GM21515 (cell line): ENCODE data around the gene DUSP7.

ENCODE experiments used
- ATAC-seq: cut with Tn5 transposase; IDR thresholded peaks from one replicate; pipeline ENCODE4 v1.9.1; 2021; ENCODE audit not compliant: unreplicated experiment

The DUSP7 gene, protein sequence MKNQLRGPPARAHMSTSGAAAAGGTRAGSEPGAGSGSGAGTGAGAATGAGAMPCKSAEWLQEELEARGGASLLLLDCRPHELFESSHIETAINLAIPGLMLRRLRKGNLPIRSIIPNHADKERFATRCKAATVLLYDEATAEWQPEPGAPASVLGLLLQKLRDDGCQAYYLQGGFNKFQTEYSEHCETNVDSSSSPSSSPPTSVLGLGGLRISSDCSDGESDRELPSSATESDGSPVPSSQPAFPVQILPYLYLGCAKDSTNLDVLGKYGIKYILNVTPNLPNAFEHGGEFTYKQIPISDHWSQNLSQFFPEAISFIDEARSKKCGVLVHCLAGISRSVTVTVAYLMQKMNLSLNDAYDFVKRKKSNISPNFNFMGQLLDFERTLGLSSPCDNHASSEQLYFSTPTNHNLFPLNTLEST

DNA sequence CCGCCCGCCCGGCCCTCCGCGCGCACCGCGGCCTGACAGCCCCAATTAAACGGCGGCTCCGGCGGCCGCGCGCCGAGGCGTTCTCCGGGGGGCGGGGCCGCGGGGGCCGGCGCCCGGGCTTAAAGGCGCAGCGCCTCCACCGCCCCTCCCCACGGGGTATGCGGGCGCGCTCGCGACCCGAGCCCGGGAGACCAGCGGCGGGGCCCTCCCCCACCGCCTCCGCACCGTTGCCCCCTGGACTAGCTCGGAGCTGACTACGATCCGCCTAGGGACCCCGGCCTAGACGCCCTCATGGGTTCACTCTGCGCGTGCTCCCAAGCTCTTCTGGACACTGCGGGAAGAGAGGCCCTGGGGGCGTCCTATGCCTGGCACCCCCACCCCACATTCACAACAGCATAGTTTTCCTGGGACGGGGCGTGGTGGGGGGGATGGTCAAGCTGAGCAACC lies at the start of gene DUSP7:
Gene DUSP7, minus strand, starts transcription at position 51 of the 447 bp plus-strand sequence. CDS start 205 bp downstream, outside the sequence.
- ATAC-seq = peak; percentile 33

DNA sequence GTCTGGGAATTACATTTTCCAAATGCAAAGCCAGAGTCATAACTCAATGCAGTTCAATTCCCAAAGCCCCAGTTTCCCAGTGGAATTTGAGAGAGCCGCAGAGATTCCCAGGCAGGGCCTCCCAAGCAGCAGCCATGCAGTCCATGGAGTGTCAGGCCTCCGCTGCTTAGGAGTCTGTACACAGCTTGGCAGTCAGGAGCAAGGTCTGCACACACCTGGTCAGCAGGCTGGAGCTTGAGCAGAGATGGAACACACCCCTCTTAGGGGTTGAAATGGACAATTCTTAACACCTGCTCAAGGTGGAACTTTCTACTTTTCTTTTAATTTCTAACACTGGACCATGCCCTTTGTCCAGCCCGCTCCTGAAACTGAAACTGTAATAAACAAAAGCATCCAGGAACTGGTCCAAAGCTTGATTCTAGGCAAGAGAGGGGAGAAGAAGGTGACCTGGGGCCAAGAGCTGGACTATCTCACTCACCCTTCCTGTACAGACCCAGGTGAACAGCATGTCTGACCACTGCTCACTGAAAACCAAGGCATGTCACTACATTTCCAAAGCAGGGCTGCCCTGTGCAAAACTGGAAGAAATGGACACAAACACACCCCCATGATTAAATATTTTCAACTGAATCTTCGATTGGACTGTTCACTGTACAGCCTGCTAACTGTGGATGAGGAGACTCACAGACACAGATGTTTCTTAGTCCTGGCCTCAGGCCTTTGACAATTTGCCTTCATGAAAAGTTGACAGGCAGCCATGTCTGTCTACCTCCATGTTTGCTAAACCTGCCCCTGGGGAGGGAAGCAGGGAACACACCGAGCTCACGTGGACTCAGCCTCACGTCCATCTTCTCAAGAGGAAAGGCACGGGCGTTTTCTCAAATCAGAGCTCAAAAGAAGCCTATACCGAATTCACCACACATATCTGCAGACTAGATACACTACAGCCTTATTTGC lies 48.6 kb upstream of the DUSP7 start:
- no peak for ATAC-seq

DNA sequence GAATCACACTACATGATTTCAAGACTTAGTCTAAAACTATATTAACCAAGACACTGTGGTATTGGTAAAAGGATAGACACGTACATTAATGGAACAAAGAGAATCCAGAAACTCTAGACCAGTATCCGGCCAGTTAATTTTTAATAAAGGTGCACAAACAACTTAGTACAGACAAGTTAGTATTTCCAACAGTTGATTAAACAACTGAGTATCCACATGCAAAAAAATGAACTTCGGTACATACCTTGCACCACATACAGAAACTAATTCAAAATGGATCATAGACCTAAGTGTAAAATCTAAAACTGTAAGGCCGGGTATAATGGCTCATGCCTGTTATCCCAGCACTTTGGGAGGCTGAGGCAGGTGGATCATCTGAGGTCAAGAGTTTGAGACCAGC lies 46.6 kb upstream of the DUSP7 start:
- no peak for ATAC-seq

DNA sequence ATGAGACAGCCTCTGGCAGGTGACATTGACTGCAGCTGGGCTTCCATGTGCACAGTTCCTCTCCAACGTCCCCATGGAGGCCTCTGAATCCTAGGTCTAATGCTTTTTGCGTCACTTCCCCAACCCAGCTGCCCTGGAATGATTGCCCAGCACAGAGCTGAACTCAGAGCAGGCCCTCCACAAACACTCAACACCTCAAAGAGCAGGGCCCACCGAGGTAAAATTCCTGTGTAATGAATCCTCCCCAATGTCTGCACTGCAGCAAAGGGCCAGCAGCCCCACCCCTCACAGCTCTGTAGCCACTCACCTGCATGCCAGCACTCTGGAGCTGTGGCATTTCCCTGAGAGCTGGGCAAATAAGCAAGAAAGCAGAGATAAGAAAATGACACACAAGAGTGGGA lies 42.6 kb upstream of the DUSP7 start:
- ATAC-seq = no peak

DNA sequence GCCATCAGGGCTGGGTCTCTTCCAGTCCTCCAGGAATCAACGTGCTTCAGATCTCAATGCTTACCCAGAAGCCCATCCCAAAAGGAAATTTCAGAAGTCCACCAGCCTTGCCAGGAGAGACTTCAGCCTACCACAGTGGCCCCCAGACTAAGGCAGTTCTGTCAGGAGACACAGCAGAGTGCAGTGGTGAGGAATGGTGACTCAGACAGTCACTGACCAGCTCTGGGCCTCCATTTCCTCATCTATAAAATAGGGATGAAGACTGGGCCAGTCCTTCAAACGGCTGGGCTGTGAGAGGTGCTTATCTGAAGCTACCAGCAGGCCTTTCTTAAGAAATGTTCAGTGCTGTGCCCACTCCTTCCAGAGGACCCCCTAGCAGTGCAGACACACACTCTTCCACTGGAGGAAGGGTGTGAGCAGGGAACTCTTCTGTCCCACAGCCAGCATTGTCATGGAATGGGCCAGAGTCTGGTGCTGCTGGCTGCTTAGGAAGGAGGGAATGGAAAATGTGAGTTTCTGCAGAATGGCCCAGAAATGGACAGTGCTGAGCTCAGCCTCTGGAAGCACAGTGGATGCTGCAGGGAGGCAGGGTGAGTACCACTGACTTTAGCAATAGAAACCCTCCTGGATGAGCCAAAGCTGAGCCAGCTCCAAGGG lies 41.6 kb upstream of the DUSP7 start:
- no peak for ATAC-seq

DNA sequence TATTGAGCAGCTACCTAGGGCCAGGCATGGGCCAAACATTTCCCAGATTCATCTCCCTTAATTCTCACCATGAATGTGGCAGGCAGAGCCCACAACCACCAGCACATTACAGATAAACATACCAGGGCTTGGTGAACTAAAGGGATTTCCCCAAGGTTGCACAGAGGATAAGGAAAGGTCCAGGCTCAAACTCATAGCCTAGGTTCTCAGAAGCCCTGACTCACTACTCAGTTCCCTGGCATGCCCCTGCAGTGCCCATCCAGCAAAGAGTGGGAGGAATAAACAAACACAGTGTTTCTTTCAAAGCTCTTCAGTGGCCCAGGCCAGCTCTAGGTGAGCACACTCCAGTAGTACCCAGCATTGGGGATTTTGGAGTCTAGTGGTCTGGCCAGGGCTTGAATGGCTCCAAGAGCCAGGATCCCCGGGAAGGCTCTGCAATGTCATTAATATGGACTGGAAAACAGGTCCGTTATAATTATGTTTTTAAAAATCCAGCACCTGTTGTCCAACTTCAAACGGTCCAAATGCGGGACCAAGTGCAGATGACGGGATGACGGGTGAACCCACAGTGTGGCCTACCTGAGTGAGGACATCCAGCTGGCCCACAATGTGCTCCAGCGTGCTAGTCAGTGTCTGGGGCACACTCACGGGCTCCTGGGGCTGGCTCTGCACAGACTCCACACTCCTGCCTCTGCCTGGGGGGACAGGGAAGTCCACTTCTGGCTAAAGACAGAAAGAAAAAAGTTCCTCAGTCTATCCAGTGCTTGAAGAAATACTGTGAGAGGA lies 39.8 kb upstream of the DUSP7 start:
- no peak for ATAC-seq

DNA sequence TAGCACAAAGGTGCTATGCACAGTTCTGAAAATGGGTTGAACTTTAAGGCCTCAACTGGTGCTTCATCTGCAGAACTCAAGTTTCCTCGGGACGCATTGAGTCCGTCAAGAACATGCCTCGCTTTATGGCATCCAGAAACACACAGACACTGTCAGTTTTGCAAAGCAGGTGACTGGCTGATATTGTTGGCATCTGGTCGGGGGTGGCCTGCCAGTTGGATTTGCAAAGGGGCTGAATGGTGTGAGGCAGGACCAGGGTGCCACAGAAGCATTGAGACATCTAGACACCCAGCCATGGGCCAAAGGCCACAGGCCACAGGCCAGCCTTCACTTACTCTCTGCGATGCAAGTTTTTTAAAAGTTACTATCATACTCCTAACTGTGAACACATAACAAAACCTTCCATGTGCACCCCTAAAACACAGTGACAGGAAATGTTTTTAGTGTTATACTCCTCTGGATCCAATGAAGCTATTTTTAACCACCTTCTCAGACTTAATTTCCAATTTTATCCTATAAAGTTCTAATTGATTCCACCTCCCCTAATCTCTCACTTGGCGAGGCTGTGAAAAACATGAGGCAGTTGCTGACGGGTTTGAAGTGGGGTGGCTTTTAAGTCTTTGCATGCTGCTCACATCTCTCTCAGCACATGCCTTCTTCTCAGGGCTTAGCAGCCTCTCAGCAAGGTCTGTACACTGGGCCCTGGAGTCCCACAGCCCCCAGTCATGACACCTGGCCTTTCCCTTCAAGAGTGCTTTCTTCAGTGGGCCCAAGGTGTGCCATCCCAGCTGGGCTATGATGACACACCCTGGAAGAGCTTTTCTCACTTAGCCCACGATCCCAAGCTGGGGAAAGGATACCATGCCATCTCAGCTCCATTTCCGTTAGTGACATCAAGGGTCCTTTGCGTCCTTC lies 38.5 kb upstream of the DUSP7 start:
- ATAC-seq = no peak

DNA sequence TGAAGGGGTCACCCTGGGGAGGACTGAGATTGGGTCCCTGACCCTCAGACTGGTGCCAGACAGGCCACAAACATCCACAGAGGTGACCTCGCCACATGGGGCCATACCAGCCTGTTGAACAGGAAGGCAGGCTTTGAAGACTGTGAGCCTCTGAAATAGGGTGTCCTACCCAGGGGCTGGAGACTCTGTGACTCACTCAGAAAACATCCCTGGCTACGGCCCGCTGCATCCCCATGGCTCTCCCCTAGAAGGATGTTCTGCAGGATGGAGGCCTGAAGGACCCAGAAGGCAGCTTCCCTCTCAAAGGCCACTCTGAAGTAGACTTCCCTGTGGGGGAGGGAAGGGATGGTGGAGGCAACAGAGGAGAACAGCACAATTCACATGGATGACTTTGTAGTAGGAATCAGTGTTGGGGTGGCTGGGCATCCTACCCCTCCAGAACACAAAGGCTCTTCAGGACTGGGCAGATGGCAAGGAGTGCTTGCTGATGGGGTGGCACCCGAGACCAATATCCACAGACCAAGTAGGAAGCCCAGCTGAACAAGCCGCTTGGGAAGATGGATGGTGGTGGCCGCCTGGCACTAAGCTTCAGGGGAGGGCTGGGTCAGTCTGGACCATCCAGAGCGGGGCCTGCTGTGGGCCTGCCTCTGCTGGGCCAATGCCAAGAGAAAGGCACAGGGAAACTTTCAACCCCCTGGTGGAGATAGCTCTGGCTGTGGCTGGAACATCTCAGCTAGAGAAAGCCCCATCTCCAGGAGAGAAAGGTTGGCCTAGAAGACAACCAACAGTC lies 37.6 kb upstream of the DUSP7 start:
- ATAC-seq = no peak

DNA sequence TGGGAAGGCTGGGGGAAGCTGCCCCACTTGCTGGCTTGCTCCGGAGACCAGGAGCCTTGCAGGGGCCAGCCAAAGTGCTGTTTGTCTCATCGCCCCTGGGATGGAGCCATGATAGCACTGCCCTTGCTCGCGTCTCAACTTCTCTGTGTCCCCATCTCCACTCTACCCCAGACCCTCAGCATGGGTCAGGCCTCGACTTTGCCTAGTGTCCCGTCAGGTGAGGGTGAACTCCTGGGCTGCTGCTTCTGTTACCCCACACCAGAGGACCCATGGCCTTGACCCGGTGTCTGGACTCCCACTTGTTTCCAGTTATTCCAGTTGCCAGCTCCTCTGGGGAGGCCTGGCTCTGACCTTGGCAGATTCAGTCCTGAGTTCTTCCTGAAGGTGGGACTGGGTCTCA lies 36.5 kb upstream of the DUSP7 start:
- no peak for ATAC-seq

DNA sequence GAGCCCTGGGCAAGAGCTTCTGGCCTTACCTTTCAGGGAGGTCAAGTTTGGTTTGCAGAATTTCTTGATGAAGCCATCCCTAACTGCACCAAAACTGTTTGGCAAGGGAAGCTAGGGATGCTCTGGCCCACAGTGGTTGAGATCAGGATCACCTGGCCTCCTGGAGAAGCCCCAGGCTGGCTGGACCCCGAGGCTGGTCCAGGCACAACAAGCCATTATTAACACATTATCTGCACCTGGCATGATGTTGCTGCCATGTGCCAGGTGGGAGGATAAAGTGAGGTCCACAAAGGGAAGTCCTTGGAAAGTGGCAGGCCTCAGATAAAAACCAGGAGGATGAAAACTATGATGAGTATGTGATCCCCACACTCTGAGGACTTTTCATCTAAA lies 35.9 kb upstream of the DUSP7 start:
- ATAC-seq = no peak

DNA sequence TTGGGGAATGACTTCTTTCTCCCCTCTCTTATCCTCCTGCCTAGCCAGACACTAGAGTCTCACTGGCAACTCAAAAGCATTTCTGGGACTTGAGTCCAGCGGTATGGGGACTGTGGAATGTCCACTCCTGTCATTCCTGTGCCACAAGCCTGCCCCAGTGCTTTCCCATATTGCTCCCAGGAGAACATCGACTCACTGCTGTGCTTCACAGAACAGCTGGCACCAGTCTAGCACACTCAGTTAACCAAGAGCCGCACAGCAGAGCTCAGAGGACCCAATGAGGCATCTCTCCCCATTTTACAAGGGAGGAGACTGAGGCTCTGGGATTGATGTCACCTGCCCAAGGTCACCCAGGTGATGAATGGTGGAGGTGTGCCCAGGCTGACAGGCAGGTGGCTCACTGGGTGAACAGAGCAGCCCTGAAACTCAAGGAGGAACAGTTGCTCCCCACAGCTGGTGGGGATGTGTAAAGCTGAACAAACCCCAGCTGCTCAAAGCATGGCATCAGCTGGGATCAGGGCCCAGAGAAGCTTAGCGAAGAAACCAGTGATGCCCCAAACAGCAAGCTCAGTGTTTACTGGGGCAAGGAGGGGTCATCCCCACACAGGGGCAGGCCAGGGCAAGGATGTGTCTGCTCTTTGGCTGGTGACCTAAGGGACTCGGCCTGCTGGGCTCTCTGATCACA lies 35.4 kb upstream of the DUSP7 start:
- ATAC-seq = no peak

DNA sequence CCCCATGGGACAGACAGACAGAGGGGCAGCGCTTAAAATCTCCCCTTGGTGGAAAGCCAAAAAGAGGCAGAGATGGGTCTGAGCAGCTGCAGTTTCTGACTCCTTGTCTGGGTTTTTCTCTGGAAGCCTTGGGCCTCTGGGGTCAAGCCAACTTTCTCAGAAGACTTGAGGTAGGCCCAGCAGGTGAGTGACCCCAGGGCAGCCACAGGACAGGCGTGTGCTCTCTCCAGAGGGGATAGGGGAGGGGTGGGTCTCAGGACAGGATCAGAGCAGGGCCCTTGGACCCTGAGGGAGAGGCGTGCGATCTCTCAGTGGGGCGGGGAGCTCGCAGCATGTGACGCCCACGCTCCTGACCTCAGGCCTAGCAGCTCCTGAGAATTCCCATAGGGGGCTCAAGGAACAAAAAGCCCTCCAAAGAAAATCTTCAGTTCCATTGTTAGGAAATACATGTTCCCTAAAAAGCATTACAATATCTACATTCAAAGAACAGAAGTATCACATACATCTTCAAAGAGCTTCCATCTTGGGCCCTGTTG lies 34.6 kb upstream of the DUSP7 start:
- ATAC-seq = no peak

DNA sequence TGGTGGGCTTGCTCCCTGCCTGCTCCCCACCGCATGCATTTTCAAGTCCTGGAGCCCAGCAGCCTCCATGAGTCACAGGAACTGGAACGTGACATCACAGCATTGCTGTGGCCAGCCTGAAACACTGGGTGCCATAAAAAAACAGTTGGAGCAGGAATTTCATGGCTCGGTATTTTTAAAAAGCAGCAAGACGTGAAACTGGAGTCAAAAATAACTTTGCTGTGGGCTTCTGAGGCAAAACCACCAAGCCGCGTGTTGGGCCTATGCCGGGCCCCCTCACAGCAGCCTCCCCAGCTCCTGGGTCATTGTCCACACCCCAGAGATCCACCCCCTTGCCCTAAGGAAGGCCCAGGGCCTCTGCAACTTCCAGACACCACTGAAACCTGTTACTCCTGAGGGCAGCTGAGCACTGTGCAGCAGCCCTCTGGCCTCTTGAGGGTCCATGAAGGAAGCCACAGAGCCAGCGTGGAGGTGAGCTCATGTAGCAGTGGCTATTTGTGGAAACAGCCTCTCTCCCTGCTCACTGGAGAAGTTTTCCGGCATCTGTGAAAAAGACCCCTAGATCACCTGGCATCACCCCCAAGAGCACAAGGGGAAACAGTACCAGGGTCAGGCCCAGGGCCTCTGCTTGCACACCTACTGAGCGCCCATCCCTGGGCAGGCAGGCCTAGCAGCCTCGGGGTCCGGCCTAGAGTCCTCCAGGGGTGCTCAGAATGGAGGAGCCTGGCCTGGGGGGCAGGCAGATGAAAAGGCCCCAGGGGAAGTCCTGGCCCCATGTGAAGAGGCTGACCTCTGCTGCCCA lies 34.0 kb upstream of the DUSP7 start:
- no peak for ATAC-seq

DNA sequence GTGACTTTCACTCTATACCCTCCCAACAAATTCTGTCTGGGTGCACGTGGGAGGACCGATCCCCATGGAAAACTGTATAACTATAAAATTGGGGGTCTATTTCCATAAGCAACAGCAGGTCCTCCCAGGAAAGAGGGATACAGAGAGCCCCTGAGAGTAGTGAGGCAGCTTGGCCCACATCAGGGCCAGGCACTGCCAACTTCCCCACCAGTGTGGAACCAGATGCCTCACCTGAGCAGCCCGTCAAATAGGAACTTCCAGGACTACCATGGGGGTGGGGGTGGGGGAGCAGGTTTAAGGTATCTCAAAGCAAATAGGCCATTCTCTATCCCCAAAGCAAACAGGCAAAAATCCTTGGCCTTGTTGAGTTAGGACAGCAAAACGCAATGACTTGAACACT lies 33.3 kb upstream of the DUSP7 start:
- ATAC-seq = no peak

DNA sequence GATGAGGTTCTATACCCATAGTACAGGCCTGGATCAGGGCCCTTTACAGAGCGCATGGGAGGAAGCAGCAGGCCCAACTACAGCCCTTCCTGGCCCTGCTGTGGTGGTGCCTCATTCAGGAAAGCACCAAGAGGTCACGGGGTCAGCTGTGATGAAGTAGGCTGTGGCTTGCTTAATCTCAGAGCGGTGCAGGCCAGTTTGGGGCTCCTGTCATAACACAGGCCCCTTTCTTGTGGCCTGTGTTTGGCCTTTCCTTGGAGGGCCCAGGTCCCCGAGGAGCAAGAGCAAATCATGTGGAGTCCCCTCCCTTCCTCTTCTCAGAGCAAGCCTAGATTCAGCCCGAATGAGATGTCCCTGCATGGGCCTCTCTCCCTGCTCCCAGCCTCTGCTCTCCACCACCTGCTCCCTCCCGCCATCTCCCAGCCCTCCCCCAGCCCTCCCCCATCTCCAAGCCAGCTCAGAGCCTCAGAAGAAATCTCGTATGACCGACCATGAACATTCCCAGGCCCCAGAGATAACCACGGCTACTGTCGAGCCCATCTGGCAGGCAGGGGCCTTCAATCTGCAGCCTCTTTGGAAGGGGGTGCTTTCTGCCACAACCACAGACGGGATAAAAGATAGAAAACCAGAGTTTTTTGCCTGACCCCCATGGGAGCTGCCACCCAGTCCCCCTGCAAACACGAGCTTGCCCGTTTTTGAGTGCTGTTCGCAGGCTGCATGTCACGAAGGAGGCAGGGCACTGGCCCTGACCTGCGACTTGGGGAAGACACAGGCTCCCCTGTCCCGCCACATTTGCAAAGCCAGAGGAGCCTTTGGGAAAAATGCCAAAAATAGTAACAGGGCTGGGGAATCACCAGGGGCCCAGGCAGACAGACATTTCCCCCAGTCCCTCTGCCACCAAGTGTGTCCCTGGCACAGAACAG lies 32.3 kb upstream of the DUSP7 start:
- no peak for ATAC-seq

DNA sequence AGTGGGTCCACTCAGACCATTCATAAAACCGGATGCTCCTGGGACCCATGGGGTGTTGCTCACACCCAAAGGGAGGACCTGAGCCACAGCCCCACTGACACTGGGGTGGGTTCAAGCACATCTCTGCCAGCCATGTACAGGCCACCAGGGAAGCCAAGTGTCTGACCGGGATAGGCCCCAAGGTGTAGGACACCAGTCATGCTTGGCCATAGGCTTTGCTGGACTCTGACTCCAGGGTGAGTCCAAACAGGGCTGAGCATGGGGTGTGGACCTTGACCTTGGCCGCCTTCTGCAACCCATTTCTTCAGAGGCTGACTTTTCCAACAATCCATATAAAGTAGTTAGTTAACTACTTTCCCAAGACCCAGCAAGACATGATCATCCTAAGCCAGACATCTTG lies 31.4 kb upstream of the DUSP7 start:
- ATAC-seq = no peak
